BJ (cell line): Measurements from ENCODE around the gene POLD2. TPM values are rescaled to one million over a fixed set of nuclear protein-coding genes. Genes with fewer than 3 reads are reported as not detected.

Source experiments
- CTCF ChIA-PET: fragments of 350-600 bp; formaldehyde crosslinking; extraction: SDS; loops from one replicate; lab custom pipeline; 2021; ENCODE audit warnings: antibody characterized with exemption, inconsistent platforms; lab: Yijun Ruan, JAX
- POLR2A ChIA-PET: fragments of 300-600 bp; sonication (Branson Sonifier 250); formaldehyde crosslinking; extraction: SDS; loops from one replicate; lab custom pipeline; 2021; ENCODE audit warnings: antibody characterized with exemption; lab: Charles Lee
- DNase-seq: peaks from one replicate; pipeline ENCODE4 v3.0.0-alpha.2; 2011; ENCODE audit warnings: low read depth
- H3K27me3 ChIP-seq: 2 replicates; pipeline ENCODE4 v1.6.0; 2011; ENCODE audit warnings: low read length; ENCODE audit not compliant: control insufficient read depth, insufficient read depth
- H3K36me3 ChIP-seq: 2 replicates; pipeline ENCODE4 v1.5.1; 2011; ENCODE audit warnings: low read length; ENCODE audit not compliant: control insufficient read depth, insufficient read depth
- H3K4me3 ChIP-seq: 2 replicates; pipeline ENCODE4 v1.5.1; 2011; ENCODE audit warnings: low read depth, mild to moderate bottlenecking, control low read depth, low read length
- CTCF ChIP-seq: IDR thresholded peaks from 2 replicates; pipeline ENCODE4 v1.5.1; 2011; ENCODE audit warnings: low read depth, mild to moderate bottlenecking, control low read depth, inconsistent platforms, low read length, moderate library complexity; ENCODE audit not compliant: insufficient read depth
- polyA plus RNA-seq: library from polyadenylated mRNA; depleted of rRNA; stranded (reverse); fragments of >200 nt; gene quantifications from 2 replicates; pipeline ENCODE4 v1.2.3, GENCODE V29; 2011

POLD2 gene
- polyA plus RNA-seq, 1 experiment = 87.2 TPM

GRCh38 chr7:44106311-44107065 lies 16.9 kb downstream of the POLD2 start:
- Histone ChIP-seq H3K4me3 (peak overlapping the region; percentile 49), H3K36me3 (peaks cover 41% of the 10 kb centered on the region), H3K27me3 (no peaks in the 10 kb centered on the region)
- ChIA-PET CTCF (interaction anchor here (1.2 kb wide), 1 partner anchor 9 kb away, joined by 4 read pairs; no protein-coding TSS in a partner anchor), POLR2A (interaction anchor here (0.5 kb wide), 1 partner anchor 17 kb away, joined by 3 read pairs; no protein-coding TSS in a partner anchor)
- no peak for DNase-seq
- TF ChIP-seq CTCF = no peak

GRCh38 chr7:44105832-44106231 lies 17.5 kb downstream of the POLD2 start:
- POLR2A ChIA-PET = interaction anchor here (0.5 kb wide), 1 partner anchor 18 kb away, joined by 3 read pairs; no protein-coding TSS in a partner anchor
- peaks cover 34% of the 10 kb centered on the region for H3K36me3 ChIP-seq
- CTCF ChIA-PET = interaction anchor here (0.7 to 1.0 kb wide), 3 partner anchors 9 to 91 kb away, joined by 3 to 4 read pairs (median 3); no protein-coding TSS in a partner anchor
- H3K4me3 ChIP-seq = peak overlapping the region; percentile 49
- TF ChIP-seq CTCF = no peak
- no peaks in the 10 kb centered on the region for H3K27me3 ChIP-seq
- DNase-seq = no peak

- ChIA-PET POLR2A (no interaction called here), CTCF (interaction anchor here (0.7 to 1.0 kb wide), 3 partner anchors 10 to 91 kb away, joined by 3 to 4 read pairs (median 3); no protein-coding TSS in a partner anchor)
- H3K36me3 ChIP-seq = peaks cover 29% of the 10 kb centered on the region
- H3K4me3 ChIP-seq = peak overlapping the region; percentile 49
- DNase-seq = peak; percentile 43
- H3K27me3 ChIP-seq = no peaks in the 10 kb centered on the region
- no peak for TF ChIP-seq CTCF
Measured at GRCh38 chr7:44104860-44105771, 18.2 kb downstream of the POLD2 start.

- no peak for DNase-seq
- POLR2A ChIA-PET = no interaction called here
- TF ChIP-seq CTCF = no peak
- H3K4me3 ChIP-seq = peak within 1 kb of the TSS; percentile 49
- peaks cover 21% of the 10 kb centered on the region for H3K36me3 ChIP-seq
- CTCF ChIA-PET = interaction anchor here (2.1 kb wide), 1 partner anchor 32 kb away, joined by 6 read pairs; no protein-coding TSS in a partner anchor
- H3K27me3 ChIP-seq = no peaks in the 10 kb centered on the region
Measured at GRCh38 chr7:44103923-44104859, 19.2 kb downstream of the POLD2 start, which contains the start of gene AEBP1. AEBP1 (plus strand) TSS chr7:44104345; CDS start chr7:44104666, 321 bp downstream.
